WI38 (cell line): ENCODE results near the gene KCNN3.

ENCODE experiments used
- H3K4me3 ChIP-seq: 2 replicates; pipeline ENCODE4 v1.5.1; 2011; ENCODE audit warnings: low read depth, mild to moderate bottlenecking, control low read depth, low read length
- CTCF ChIP-seq: IDR thresholded peaks from 2 replicates; pipeline ENCODE4 v1.5.1; 2012; ENCODE audit warnings: low read depth, mild to moderate bottlenecking, control low read depth, low read length

KCNN3 gene

DNA sequence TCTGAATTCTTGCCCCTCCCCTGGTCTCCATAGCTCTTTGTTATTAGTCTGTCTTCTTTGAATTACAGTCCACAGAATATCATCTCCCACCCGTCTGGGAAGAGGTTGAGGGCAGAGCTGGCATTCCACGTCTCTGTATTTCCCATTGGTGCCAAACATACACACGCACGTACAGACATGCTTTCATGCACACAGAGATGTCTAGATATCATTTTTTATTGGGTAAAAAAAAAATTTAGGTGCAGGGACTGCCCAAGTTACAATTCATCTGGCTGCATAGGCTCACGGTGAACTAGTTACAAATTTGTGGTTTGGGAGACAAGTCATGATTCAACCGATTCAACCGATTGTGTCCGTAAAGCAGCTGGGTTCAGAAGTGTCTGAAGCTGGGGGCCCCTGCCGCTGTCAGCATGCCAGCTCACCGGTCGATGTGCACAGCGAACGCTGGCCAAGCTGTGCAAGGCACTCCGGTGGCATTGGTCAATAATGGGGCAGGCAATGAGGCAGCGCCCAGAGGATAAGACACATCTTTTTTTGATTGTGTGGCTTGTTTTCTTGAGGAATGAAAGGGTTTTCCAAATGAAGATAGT is 73.7 kb downstream of the KCNN3 start:
- H3K4me3 ChIP-seq, result no peak overlapping the region
- TF ChIP-seq CTCF, result no peak

- no peak for TF ChIP-seq CTCF
- no peak overlapping the region for H3K4me3 ChIP-seq
These were observed 75.5 kb downstream of the KCNN3 start for GRCh38 chr1:154794608-154795007.

- no peak for TF ChIP-seq CTCF
These were observed 76.4 kb downstream of the KCNN3 start for GRCh38 chr1:154793685-154794084.

GRCh38 chr1:154792899-154793298 is 77.2 kb downstream of the KCNN3 start:
- no peak for TF ChIP-seq CTCF
- no peak overlapping the region for H3K4me3 ChIP-seq

More at GRCh38 chr1:154793685-154794084, 76.4 kb downstream of the KCNN3 start:
- H3K4me3 ChIP-seq, result no peak overlapping the region

DNA sequence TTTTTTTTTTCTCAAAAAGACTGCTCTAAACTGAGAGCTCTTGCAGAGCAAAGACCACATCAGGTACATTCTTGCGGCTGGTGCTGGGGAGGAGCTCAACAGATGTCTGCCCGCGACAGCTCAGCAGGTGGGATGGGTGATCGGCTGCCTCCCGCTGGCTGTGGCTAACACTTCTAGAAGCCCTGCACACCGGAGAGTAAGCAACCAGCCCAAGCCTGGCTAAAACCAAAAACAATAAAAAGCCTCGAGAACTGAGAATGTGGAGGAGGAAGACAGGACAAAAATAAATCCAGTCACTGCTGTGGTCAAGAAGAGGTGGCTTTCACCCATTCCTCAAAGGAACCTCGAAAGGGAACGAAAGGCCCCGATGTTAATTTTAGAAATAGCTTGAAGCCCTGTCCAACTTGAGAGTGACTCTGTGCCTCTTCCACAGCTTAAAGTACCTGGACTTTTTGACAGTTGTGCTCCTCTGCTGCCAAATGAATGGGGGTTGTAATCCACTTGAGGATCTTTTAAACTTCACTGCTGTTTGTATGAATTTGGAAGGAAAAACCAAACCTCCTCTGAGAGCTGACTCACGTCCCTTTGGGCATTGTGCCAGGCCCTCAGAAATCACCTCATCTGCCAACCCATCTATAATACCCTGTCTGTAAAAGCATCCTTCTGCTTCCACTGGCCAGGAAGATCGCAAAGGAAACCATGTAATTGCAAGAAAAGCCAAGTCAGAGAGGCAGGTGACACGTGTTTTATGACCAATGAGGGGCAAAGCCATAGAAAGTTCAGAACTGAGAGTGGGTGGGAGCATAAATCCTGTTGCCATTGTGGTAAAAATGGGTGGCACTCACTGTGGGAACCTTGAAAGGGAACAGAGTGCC is 78.6 kb downstream of the KCNN3 start:
- no peak for TF ChIP-seq CTCF
- no peak overlapping the region for H3K4me3 ChIP-seq

DNA sequence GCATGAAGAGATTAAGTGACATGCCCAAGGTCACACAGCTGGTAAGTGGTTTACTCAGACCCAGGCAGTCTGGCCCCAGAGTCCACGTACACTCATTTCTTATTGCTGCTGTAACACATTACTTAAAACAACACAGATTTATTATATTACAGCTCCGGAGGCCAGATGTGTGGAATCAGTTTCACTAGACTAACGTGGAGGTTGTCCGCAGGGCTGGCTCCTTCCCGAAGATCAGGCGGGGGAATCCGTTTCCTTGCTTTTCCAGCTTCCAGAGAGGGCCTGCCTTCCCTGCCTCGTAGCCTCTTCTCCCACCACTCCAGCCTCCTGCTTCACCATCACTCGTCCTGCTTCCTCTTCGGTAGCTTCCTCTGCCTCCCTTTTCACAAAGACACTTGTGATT is 81.2 kb downstream of the KCNN3 start:
- TF ChIP-seq CTCF, result no peak
- H3K4me3 ChIP-seq, result no peak overlapping the region
